AML-193 (cell line): ENCODE measurements around the gene SDHB.

Experiments
- DNase-seq, 2 experiments: peaks; one replicate each; lab custom pipeline; 2025; lab: John Stamatoyannopoulos, UW

The SDHB gene

GRCh38 chr1:17045634-17046333, 8.0 kb downstream of the SDHB start:
- peak; percentile 44 to 51 for DNase-seq

DNA sequence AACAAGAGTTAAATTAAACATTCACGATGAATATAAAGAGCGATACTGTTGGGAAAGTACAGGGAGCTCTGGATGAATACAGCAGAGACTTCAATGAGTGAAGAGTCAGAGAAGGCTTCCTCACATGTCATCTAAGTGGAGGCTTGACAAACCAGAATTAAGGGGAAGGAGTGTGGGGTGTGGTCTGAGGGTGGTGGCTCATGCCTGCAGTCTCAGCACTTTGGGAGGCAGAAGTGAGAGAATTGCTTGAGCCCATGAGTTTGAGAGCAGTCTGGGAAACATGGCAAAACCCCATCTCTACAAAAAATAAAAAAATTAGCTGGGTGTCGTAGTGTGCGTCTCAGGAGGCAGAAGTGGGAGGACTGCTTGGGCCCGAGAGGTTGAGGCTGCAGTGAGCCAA, 8.7 kb downstream of the SDHB start:
- DNase-seq = no peak

DNA sequence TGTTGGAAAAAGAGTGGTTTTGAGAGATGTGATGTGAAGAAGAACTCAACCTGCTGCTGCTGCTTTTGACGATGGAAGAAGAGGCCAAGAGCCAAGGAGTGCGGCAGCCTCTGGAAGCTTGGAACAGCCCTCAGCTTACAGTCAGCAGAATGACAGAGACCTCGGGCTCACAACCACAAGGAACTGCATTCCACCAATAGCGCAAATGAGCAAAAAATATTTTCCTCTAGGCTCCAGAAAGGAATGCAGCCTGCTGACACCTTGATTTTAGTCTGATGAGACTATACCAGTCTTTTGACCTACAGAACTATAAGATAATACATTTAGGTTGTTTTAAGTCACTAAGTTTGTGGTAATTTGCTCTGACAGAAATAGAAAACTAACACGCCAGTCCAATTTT, 10.2 kb downstream of the SDHB start:
- no peak for DNase-seq

DNA sequence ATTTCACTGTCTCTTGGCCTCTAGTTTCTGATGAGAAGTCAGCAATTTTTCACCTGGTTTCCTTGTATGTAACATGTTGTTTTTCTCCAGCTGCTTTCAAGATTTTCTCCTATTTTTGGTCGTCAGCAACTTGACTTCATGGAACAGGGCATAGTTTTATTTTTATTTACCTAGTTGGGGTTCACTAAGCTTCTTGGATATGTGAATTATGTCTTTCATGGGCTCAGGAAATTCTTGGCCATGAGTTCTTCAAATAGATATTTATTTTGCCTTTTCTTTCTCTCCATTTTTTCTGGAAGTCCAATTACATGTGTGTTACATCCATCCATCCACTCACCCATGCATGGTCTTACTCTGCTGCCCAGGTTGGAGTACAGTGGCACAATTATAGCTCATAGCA, 13.7 kb downstream of the SDHB start:
- DNase-seq = no peak

GRCh38 chr1:17039522-17039921, 14.3 kb downstream of the SDHB start:
- DNase-seq = no peak

DNA sequence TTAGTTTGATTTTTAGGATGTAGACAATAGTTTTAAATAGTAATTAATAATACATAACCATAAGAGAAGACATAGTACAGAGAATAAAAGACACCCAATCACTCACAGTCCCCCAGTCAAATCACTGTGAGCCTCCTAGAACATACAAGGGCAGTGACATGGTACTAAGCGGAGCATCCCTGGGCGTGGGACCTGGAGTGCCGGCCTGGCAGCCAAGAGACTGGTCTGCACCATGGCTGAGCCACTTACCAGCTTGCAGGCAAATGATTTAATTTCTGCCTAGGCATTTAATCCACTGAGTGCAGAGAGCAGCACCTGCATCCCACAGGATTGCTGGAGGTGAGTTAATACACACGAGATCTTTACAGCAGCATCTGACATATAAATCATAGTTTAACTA, 20.4 kb downstream of the SDHB start:
- DNase-seq = no peak

GRCh38 chr1:17032741-17033140, 21.1 kb downstream of the SDHB start:
- no peak for DNase-seq

DNA sequence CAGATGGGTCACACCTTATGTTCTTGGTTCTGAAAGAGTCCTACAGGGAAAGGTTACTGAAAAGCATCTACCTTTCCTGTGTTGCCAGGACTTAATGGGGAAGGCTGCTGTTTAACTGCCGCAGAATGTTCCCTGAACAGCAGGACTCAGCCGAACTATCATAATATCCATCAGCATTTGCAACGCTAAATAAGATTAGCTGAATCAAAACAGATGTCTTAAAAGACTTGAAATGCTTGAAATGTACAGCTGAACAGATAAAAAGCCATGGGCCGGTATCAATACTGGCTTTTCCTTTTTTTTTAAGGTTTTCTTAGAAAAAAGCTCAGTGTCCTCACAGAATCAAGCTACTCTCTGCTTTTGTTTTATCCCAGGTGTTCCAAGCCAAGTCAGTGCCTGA, 22.4 kb downstream of the SDHB start:
- DNase-seq = no peak

GRCh38 chr1:17030206-17030605, 23.6 kb downstream of the SDHB start:
- DNase-seq = no peak

DNA sequence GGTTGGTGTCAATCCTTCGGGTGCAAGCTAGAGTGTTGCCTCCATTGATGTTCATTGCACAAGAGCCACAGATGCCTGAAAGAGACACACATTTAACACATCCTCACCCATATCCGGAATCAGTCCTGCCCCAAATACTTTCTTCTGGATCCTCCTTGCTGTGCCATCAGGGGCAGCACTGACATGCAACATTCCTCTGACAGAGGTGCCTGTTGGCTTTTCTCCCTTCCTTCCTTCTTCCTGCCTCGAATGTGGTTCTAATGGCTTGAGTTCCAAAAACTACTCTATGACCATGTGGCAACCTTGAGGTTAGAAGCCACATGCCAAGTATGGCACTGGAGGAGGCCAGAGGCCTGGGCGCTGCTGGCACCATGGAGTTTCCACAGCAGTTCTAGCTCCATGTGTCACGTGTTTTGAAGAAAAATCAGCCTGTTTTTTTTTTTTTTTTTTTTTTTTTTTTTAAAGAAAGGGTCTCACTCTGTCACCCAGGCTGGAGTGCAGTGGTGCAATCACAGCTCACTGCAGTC, 25.1 kb downstream of the SDHB start:
- no peak for DNase-seq

- no peak for DNase-seq
These were observed 25.9 kb downstream of the SDHB start for GRCh38 chr1:17027900-17028299.

- DNase-seq = no peak
These were observed 26.4 kb downstream of the SDHB start for GRCh38 chr1:17027403-17027802.

GRCh38 chr1:17024721-17025120, 29.1 kb downstream of the SDHB start:
- no peak for DNase-seq

DNA sequence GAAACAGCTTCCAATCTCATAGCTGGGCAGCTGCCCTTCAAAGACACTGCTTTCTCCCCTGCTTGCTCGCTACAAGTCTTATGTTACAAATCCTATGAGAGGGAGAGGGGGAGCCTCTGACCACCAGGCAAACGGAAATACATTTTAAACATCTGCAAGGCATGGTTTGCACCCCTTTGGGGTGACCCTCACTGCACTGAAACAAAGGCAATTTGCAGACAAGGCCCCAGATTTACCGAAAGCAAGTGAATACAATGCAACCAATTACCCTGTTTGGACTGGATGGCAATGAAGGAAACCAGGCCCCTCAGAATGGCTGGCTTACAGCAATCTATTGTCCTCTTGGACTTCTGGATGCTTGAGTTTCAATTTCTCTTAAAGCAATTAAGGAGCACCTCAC, 30.3 kb downstream of the SDHB start:
- no peak for DNase-seq

DNA sequence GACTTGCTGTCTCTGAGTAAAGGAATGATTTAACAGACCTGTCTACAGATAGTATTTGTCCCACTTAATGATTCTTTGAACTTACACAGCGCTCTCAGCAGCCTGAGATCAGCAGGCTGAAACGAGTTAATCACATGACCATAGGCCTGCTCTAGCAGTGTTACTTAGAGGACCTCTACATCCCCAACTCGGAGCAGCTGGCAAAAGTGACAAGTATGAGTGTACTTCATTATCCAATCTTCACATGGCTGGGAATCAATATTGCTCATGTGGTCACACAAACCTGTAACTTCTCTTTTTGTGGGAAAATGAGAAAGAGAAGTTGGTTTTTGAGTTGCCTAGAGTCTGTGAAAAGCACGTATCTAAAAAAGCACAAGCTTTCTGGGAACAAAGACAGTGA, 30.7 kb downstream of the SDHB start:
- peak; percentile 32 to 52 for DNase-seq

GRCh38 chr1:17021896-17022295, 31.9 kb downstream of the SDHB start:
- DNase-seq = no peak

GRCh38 chr1:17020502-17020901, 33.3 kb downstream of the SDHB start:
- no peak for DNase-seq

- no peak for DNase-seq
These were observed 35.0 kb downstream of the SDHB start for GRCh38 chr1:17018849-17019248.

DNA sequence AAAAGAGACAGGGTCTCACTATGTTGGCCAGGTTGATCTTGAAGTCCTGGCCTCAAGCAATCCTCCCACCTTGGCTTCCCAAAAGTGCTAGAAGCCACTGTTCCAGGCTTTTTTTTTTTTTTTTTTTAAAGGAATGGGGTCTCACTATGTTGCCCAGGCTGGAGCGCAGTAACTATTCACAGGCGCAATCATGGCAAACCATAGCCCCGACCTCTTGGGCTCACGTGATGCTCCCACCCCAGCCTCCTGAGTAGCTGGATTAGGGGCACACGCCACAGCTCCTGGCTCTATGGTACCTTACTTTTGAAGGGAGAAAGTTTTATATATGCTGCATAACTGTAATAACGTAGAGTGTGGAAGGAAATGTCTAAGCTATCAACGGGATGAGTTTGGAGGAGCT, 36.4 kb downstream of the SDHB start:
- no peak for DNase-seq

DNA sequence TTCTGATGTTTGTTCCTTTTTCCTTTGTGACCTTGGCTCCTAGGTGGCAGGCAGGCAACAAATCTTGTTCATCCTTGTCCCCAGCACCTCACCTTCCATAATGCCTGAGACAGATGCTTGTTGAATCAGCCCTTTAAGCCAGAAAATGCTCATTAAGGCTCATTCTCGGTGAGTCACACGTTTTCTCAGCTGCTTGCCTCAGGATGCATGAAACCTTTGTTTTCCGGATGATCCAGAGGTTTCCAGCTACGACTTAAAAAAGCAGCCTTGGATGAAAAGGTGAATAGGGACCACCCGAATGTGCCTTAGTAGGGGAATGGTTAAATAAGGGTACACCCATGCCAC, 37.5 kb downstream of the SDHB start:
- no peak for DNase-seq

DNA sequence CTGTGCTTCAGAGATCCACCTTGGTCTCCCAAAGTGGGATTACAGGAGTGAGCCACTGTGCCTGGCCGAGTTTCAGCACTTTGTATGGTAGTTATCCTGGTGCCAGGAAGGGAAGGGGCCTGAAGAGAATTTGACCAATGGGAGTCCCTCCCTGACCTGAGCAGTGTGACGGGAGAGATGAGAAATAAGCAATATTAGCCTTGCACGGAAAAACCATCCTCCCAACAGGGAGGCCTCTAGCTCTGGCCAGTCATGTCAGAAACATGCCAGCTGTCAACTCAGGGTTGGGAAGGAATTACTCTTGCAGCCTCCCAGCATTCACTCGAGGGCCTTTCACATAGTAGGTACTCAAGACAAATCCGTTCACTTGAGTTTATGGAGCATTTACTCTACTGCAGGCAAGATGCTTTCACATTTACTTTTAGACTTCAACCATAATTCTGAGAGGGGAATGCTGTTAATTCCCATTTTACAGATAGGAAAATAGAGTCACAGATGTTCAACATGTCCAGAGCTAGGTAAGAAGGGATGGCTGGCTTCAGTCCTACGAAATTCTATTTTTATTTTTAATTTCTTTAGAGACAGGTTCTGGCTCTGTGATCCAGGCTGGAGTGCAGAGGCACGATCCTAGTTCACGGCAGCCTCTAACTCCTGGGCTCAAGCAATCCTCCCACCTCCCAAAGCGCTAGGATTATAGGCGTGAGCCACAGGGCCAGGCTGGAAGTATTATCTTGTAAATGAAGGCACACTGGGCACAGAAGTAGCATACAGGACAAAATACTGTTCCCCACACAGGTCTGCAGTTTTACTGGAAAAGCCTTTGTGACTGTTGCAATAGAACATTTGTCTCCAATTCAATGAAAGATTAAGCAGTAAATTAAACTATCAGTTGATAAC, 38.9 kb downstream of the SDHB start:
- no peak for DNase-seq

GRCh38 chr1:17013491-17014320, 40.1 kb downstream of the SDHB start:
- peak; percentile 86 to 94 for DNase-seq
